Lung (tissue), 12 donors: ENCODE data around the gene SMAGP. TPM values are rescaled to one million over a fixed set of nuclear protein-coding genes. Genes with fewer than 3 reads are reported as not detected.
"Not testable (repeated sequence)": the region's sequence is repeated elsewhere in the genome, so short reads cannot be mapped to it uniquely, and the experiment has no call there.

ENCODE experiments used
- ATAC-seq: fragments of 200-7000 bp; cut with Tn5 transposase; one replicate; pipeline ENCODE4 v1.9.1; 2020; ENCODE audit warnings: moderate number of reproducible peaks; ENCODE audit not compliant: insufficient read depth, low FRiP score
- DNase-seq, 3 donors: peaks; one replicate each; pipeline ENCODE4 v3.0.0-alpha.2; 2013 to 2017
- H3K27ac ChIP-seq, 2 donors: one replicate each; pipeline ENCODE4 v1.5.1; 2013; ENCODE audit warnings: mild to moderate bottlenecking in 2 of 2, moderate library complexity in 2 of 2, control low read depth in 1 of 2, inconsistent platforms in 1 of 2, low read depth in 1 of 2, low read length in 1 of 2
- H3K27me3 ChIP-seq, 3 donors: one replicate each; pipeline ENCODE4 v1.5.1; 2013; ENCODE audit warnings: low read length in 2 of 3; ENCODE audit not compliant: control insufficient read depth in 3 of 3, insufficient read depth in 3 of 3
- H3K36me3 ChIP-seq, 4 donors: one replicate each; pipeline ENCODE4 v1.5.1; 2013; ENCODE audit warnings: low read length in 4 of 4, mild to moderate bottlenecking in 1 of 4, moderate library complexity in 1 of 4; ENCODE audit not compliant: control insufficient read depth in 4 of 4, insufficient read depth in 4 of 4
- H3K4me1 ChIP-seq, 5 donors: one replicate each; pipeline ENCODE4 v1.5.1; 2013; ENCODE audit warnings: low read length in 5 of 5, mild to moderate bottlenecking in 2 of 5, moderate library complexity in 1 of 5; ENCODE audit not compliant: control insufficient read depth in 5 of 5, insufficient read depth in 5 of 5
- H3K4me3 ChIP-seq: one replicate; pipeline ENCODE4 v1.5.1; 2013; ENCODE audit warnings: mild to moderate bottlenecking, control low read depth, moderate library complexity
- H3K9ac ChIP-seq, 2 donors: one replicate each; pipeline ENCODE4 v1.5.1; 2013; ENCODE audit warnings: low read length in 2 of 2, control low read depth in 1 of 2; ENCODE audit not compliant: insufficient read depth in 1 of 2
- H3K9me3 ChIP-seq, 4 donors: one replicate each; pipeline ENCODE4 v1.5.1; 2013; ENCODE audit warnings: low read length in 3 of 4, mild to moderate bottlenecking in 1 of 4, moderate library complexity in 1 of 4; ENCODE audit not compliant: control insufficient read depth in 4 of 4, insufficient read depth in 3 of 4
- CTCF ChIP-seq: IDR thresholded peaks from 2 replicates; pipeline ENCODE4 v1.5.1; 2012; ENCODE audit warnings: mild to moderate bottlenecking; ENCODE audit errors: control extremely low read depth, extremely low read depth
- WGBS, 2 donors: extraction: QIAGEN DNeasy Blood & Tissue Kit; methylation state at CpG; one replicate each; pipeline ENCODE4 v1.1.7; 2013; 5-methylcytosine and 5-hydroxymethylcytosine counted together
- polyA plus RNA-seq, 2 donors: library from polyadenylated mRNA; stranded (reverse); fragments of 200-250 nt; gene quantifications; one replicate each; pipeline ENCODE4 v1.2.1, GENCODE V29; 2013
- total RNA-seq, 2 donors: library from RNA; depleted of rRNA in 1 of 2; stranded (reverse); fragments of >200 nt in 1 of 2; gene quantifications; one replicate each; pipeline ENCODE4 v1.2.1, GENCODE V29; 2014 to 2021
- donor health status: control.
- donor health status: control.
- donor health status: Bipolar disorder and iron deficiency.
- donor health status: healthy.
- donor health status: DM: yes; HTN: yes; CAD: no.

SMAGP gene
- total and polyA plus RNA-seq, 4 donors: 9.7 to 26.0 (median 17.2) TPM

- Histone ChIP-seq H3K27me3 (no peaks in the 10 kb centered on the region), H3K4me3 (no peak overlapping the region), H3K4me1 (no peaks in the 10 kb centered on the region), H3K9ac (no peak overlapping the region), H3K27ac (no peak overlapping the region), H3K36me3 (no peaks in the 10 kb centered on the region), H3K9me3 (no peaks in the 10 kb centered on the region)
- ATAC-seq (no peak), DNase-seq (peak in 2 of 3 donors; percentile 5 to 18)
- no peak for TF ChIP-seq CTCF
- 66 to 91% methylated on average over 1 of the region's 1 CpG for WGBS, 2 donors
These were observed 15.6 kb upstream of the SMAGP start for GRCh38 chr12:51285843-51286242.

GRCh38 chr12:51281202-51281924 is 11.1 kb upstream of the SMAGP start:
- no peaks in the 10 kb centered on the region for H3K4me1 ChIP-seq
- no peak for ATAC-seq
- no peaks in the 10 kb centered on the region for H3K27me3 ChIP-seq
- H3K36me3 ChIP-seq: no peaks in the 10 kb centered on the region
- H3K9ac ChIP-seq: no peak overlapping the region
- DNase-seq: no peak
- no peak overlapping the region for H3K4me3 ChIP-seq
- H3K27ac ChIP-seq: no peak overlapping the region
- 90 to 96% methylated on average over 4 of the region's 4 CpGs for WGBS, 2 donors
- no peak for TF ChIP-seq CTCF
- no peaks in the 10 kb centered on the region for H3K9me3 ChIP-seq

GRCh38 chr12:51275088-51275487 is 4.9 kb upstream of the SMAGP start:
- Histone ChIP-seq H3K4me1 (peaks cover 0 to 4% (median 0%) of the 10 kb centered on the region in 5 donors), H3K4me3 (no peak overlapping the region), H3K27me3 (peaks cover 0 to 9% (median 6%) of the 10 kb centered on the region in 3 donors), H3K9ac (no peak overlapping the region), H3K9me3 (no peaks in the 10 kb centered on the region), H3K27ac (no peak overlapping the region), H3K36me3 (no peaks in the 10 kb centered on the region)
- TF ChIP-seq CTCF: no peak
- WGBS, 2 donors: 69 to 100% methylated on average over 1 of the region's 1 CpG
- DNase-seq (no peak), ATAC-seq (no peak)

- not testable (repeated sequence) for DNase-seq
These were observed 2.6 kb upstream of the SMAGP start for GRCh38 chr12:51272810-51273209.

More at GRCh38 chr12:51272810-51273209, 2.6 kb upstream of the SMAGP start:
- H3K9ac ChIP-seq, H3K27me3 ChIP-seq, H3K9me3 ChIP-seq, H3K4me3 ChIP-seq, H3K36me3 ChIP-seq, ATAC-seq, H3K27ac ChIP-seq, H3K4me1 ChIP-seq: not testable (repeated sequence)
- WGBS, 2 donors: 95 to 99% methylated on average over 7 of the region's 7 CpGs
